IMR-90 (cell line): Measurements from ENCODE around the gene DIRAS3. TPM values are rescaled to one million over a fixed set of nuclear protein-coding genes. Genes with fewer than 3 reads are reported as not detected.

Experiments used
- ATAC-seq: fragments of 200-7000 bp; cut with Tn5 transposase; 2 replicates; pipeline ENCODE4 v1.9.1; 2020; ENCODE audit warnings: low read depth, mild to moderate bottlenecking, moderate library complexity
- BruUV-seq: library from RNA; stranded (reverse); fragments of 400-500 nt; replicated peaks from 2 replicates; lab custom pipeline; 2021; lab: Mats Ljungman, UMichigan
- CTCF ChIA-PET: fragments of 300-600 bp; formaldehyde crosslinking; extraction: SDS; loops from one replicate; lab custom pipeline; 2021; ENCODE audit warnings: antibody characterized with exemption; lab: Yijun Ruan, JAX
- POLR2A ChIA-PET: fragments of 300-600 bp; sonication (Branson Sonifier 250); formaldehyde crosslinking; loops from one replicate; lab custom pipeline; 2022; ENCODE audit warnings: antibody characterized with exemption; ENCODE audit not compliant: unreplicated experiment; lab: Charles Lee
- DNase-seq: peaks from one replicate; pipeline ENCODE4 v3.0.0; 2013
- H2AFZ ChIP-seq: replicated peaks from 2 replicates; pipeline ENCODE3; 2013; ENCODE audit warnings: low read length, mild to moderate bottlenecking; ENCODE audit not compliant: poor library complexity
- H2AK5ac ChIP-seq: 2 replicates; pipeline ENCODE4 v1.6.1; 2013; ENCODE audit warnings: low read depth, low read length, inconsistent platforms
- H2AK9ac ChIP-seq: replicated peaks from 2 replicates; pipeline ENCODE3; 2013; ENCODE audit warnings: mild to moderate bottlenecking, low read depth, low read length, moderate library complexity; ENCODE audit not compliant: poor library complexity
- H2BK120ac ChIP-seq: 2 replicates; pipeline ENCODE4 v1.6.1; 2013; ENCODE audit warnings: low read depth, low read length, inconsistent platforms
- H2BK15ac ChIP-seq: 3 replicates; pipeline ENCODE4 v1.6.1; 2013; ENCODE audit warnings: low read depth, low read length, inconsistent platforms
- H2BK20ac ChIP-seq: 2 replicates; pipeline ENCODE4 v1.6.1; 2013; ENCODE audit warnings: low read depth, mild to moderate bottlenecking, inconsistent platforms, low read length, moderate library complexity
- H2BK5ac ChIP-seq: 2 replicates; pipeline ENCODE4 v1.6.1; 2013; ENCODE audit warnings: mild to moderate bottlenecking, low read depth, low read length, inconsistent platforms; ENCODE audit not compliant: poor library complexity, severe bottlenecking
- H3K14ac ChIP-seq: replicated peaks from 2 replicates; pipeline ENCODE4 v1.6.1; 2013; ENCODE audit warnings: low read depth, low read length, inconsistent platforms
- H3K18ac ChIP-seq: 2 replicates; pipeline ENCODE4 v1.6.1; 2013; ENCODE audit warnings: low read depth, low read length, control low read depth
- H3K23ac ChIP-seq: 2 replicates; pipeline ENCODE4 v1.6.1; 2013; ENCODE audit warnings: low read depth, low read length, inconsistent platforms
- H3K27ac ChIP-seq: 2 replicates; pipeline ENCODE4 v1.5.1; 2013; ENCODE audit warnings: mild to moderate bottlenecking, control low read depth, low read length; ENCODE audit not compliant: insufficient read depth
- H3K27me3 ChIP-seq: 2 replicates; pipeline ENCODE4 v1.6.1; 2013; ENCODE audit warnings: low read length; ENCODE audit not compliant: control insufficient read depth, insufficient read depth
- H3K36me3 ChIP-seq: 2 replicates; pipeline ENCODE4 v1.6.1; 2013; ENCODE audit warnings: low read length, mixed read lengths; ENCODE audit not compliant: control insufficient read depth, insufficient read depth
- H3K4ac ChIP-seq: 2 replicates; pipeline ENCODE4 v1.6.1; 2013; ENCODE audit warnings: low read depth, low read length, inconsistent platforms
- H3K4me1 ChIP-seq: 2 replicates; pipeline ENCODE4 v1.6.1; 2013; ENCODE audit warnings: low read length, mixed read lengths; ENCODE audit not compliant: control insufficient read depth, insufficient read depth
- H3K4me2 ChIP-seq: 2 replicates; pipeline ENCODE4 v1.6.1; 2013; ENCODE audit warnings: low read depth, mild to moderate bottlenecking, control low read depth, low read length, moderate library complexity
- H3K4me3 ChIP-seq: 2 replicates; pipeline ENCODE4 v1.5.1; 2013; ENCODE audit warnings: low read depth, mild to moderate bottlenecking, control low read depth, low read length, moderate library complexity; ENCODE audit not compliant: insufficient read depth
- H3K56ac ChIP-seq: 2 replicates; pipeline ENCODE4 v1.6.1; 2013; ENCODE audit warnings: low read length, inconsistent platforms; ENCODE audit not compliant: insufficient read depth; ENCODE audit errors: extremely low read depth
- H3K79me1 ChIP-seq, 2 experiments: 2 replicates each; pipeline ENCODE4 v1.6.1; 2013; ENCODE audit warnings: low read length in 2 of 2, inconsistent platforms in 1 of 2, low read depth in 1 of 2
- H3K9ac ChIP-seq: 2 replicates; pipeline ENCODE4 v1.6.1; 2013; ENCODE audit warnings: low read depth, low read length, control low read depth
- H3K9me1 ChIP-seq: 2 replicates; pipeline ENCODE4 v1.6.1; 2013; ENCODE audit warnings: low read length, inconsistent platforms; ENCODE audit not compliant: insufficient read depth
- H3K9me3 ChIP-seq: 2 replicates; pipeline ENCODE4 v1.6.1; 2013; ENCODE audit warnings: low read length; ENCODE audit not compliant: control insufficient read depth, insufficient read depth
- H4K20me1 ChIP-seq: 2 replicates; pipeline ENCODE4 v1.6.1; 2013; ENCODE audit warnings: low read length, inconsistent platforms; ENCODE audit not compliant: insufficient read depth
- H4K5ac ChIP-seq: 2 replicates; pipeline ENCODE4 v1.6.1; 2013; ENCODE audit warnings: mild to moderate bottlenecking, low read depth, low read length, control low read depth
- H4K8ac ChIP-seq, 2 experiments: 2 replicates each; pipeline ENCODE4 v1.6.1; 2013; ENCODE audit warnings: low read depth in 2 of 2, low read length in 2 of 2, control low read depth in 1 of 2, inconsistent platforms in 1 of 2
- H4K91ac ChIP-seq: 2 replicates; pipeline ENCODE4 v1.6.1; 2013; ENCODE audit warnings: low read depth, low read length, inconsistent platforms; ENCODE audit not compliant: insufficient read depth
- BHLHE40 ChIP-seq: fragments of 150-350 bp; IDR thresholded peaks from 2 replicates; pipeline ENCODE4 v1.6.1; 2016; ENCODE audit warnings: mild to moderate bottlenecking, low read depth, low read length
- CHD1 ChIP-seq: IDR thresholded peaks from 2 replicates; pipeline ENCODE4 v1.6.1; 2012; ENCODE audit warnings: low read depth, low read length, improper control_type of control experiment
- MAZ ChIP-seq: IDR thresholded peaks from 2 replicates; pipeline ENCODE4 v1.6.1; 2012; ENCODE audit warnings: low read depth, mild to moderate bottlenecking, low read length, improper control_type of control experiment, moderate library complexity, borderline replicate concordance
- MXI1 ChIP-seq: IDR thresholded peaks from 2 replicates; pipeline ENCODE4 v1.6.1; 2012; ENCODE audit warnings: low read depth, mild to moderate bottlenecking, low read length, moderate library complexity, borderline replicate concordance
- WGBS, 2 experiments: methylation state at CpG; one replicate each; pipeline versions ENCODE4 v1.1.5 to v1.1.7; 2013; ENCODE audit warnings: missing lambda C conversion rate in 2 of 2; ENCODE audit not compliant: insufficient read length in 1 of 2; ENCODE audit errors: extremely low coverage in 2 of 2; 5-methylcytosine and 5-hydroxymethylcytosine counted together
- dilution Hi-C: fragments of 300-500 bp; cut with HindIII; formaldehyde crosslinking; loops from one replicate; pipeline ENCODE4 v1.14.3; 2018; ENCODE audit warnings: low sequenced_read_pairs; ENCODE audit not compliant: unreplicated experiment
- in situ Hi-C: fragments of 300-500 bp; cut with MboI; formaldehyde crosslinking; loops from 3 replicates; pipeline ENCODE4 v1.14.3; 2019; ENCODE audit warnings: low sequenced_read_pairs, inconsistent platforms, mixed read lengths
- intact Hi-C: fragments of 100-400 bp; cut with micrococcal nuclease; formaldehyde crosslinking; loops from 2 replicates; pipeline ENCODE4 v1.10.0; 2022
- polyA plus RNA-seq, 3 experiments: library from polyadenylated mRNA; depleted of rRNA; stranded (reverse); fragments of >200 nt; gene quantifications; 2 replicates each; pipeline ENCODE4 v1.2.3, GENCODE V29; 2012; ENCODE audit warnings: low replicate concordance in 1 of 3
- total RNA-seq: library from RNA; depleted of rRNA; stranded (reverse); fragments of >200 nt; gene quantifications from 2 replicates; pipeline ENCODE4 v1.2.3, GENCODE V29; 2012

DIRAS3 gene
- total and polyA plus RNA-seq, 2 of the 4 experiments (the other 2 are of a cell fraction) = 8.6 to 14.6 TPM

- Histone ChIP-seq H2AK5ac (no peak overlapping the region), H3K4me2 (no peak overlapping the region), H3K23ac (no peak overlapping the region), H3K9ac (no peak overlapping the region), H2BK5ac (no peak overlapping the region), H3K27me3 (no peaks in the 10 kb centered on the region), H4K5ac (no peak overlapping the region), H3K14ac (no peak overlapping the region), H3K79me1 (no peaks in the 10 kb centered on the region), H3K36me3 (no peaks in the 10 kb centered on the region), H3K27ac (no peak overlapping the region), H2BK20ac (no peak overlapping the region), H2BK15ac (no peak overlapping the region), H3K56ac (no peak overlapping the region), H2AFZ (no peak overlapping the region), H3K9me3 (no peaks in the 10 kb centered on the region), H3K4me3 (no peak overlapping the region), H4K8ac (no peak overlapping the region), H2AK9ac (no peak overlapping the region), H3K18ac (no peak overlapping the region), H2BK120ac (no peak overlapping the region), H4K20me1 (no peaks in the 10 kb centered on the region), H4K91ac (no peak overlapping the region), H3K9me1 (no peaks in the 10 kb centered on the region), H3K4me1 (no peaks in the 10 kb centered on the region; the same call in 1 of the 2 replicates), H3K4ac (no peak overlapping the region)
- dilution Hi-C loops = no loop called here
- ATAC-seq (no peak), DNase-seq (no peak)
- in situ Hi-C loops = no loop called here
- intact Hi-C loops = no loop called here
- no TSS peak for BruUV-seq
- ChIA-PET CTCF (interaction anchor here (1.0 kb wide), 1 partner anchor 11 kb away, joined by 3 read pairs; no protein-coding TSS in a partner anchor), POLR2A (interaction anchor here (0.7 kb wide), 1 partner anchor 142 kb away, joined by 3 read pairs; no protein-coding TSS in a partner anchor)
- no peak for TF ChIP-seq BHLHE40
- no peak for TF ChIP-seq CHD1
- TF ChIP-seq MXI1 = no peak
- TF ChIP-seq MAZ = no peak
- no CpG with 5 or more reads among the region's 2 CpGs for WGBS, 2 experiments
These were observed 35.1 kb downstream of the DIRAS3 start for GRCh38 chr1:68015369-68015768.
